ENCODE data around the gene TMEM108. TPM values are rescaled to one million over a fixed set of nuclear protein-coding genes. Genes with fewer than 3 reads are reported as not detected.

The TMEM108 gene
- total RNA-seq, 6 experiments from 2014 or later: not detected

DNA sequence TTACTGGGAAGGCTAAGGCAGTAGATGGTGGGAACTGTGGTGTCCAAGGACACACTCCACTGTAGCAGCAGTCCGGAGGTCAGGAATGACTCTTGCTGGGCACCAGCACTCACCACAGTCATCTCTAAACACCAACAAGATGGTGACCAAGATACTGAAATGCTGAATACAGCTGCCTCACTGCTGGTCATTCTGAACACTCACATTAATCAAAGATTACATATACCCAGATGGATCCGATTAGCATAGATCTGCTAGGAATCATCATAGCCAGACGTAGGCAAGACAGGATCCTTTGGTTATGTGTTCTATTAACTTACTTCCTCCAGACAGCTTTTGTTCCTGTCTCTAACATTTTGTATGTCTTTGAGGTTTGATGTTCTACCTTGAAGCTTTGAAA, 226.7 kb downstream of the TMEM108 start:
- H3K27me3 Mint-ChIP-seq (ENCODE audit: insufficient read depth): peaks cover 15% of the 10 kb centered on the region
- H3K4me1 Mint-ChIP-seq (ENCODE audit: low read depth): peaks cover 19% of the 10 kb centered on the region; the same call in 1 of the 2 replicates
- H3K9me3 Mint-ChIP-seq: peaks cover 6% of the 10 kb centered on the region
- H3K4me3 Mint-ChIP-seq: no peak overlapping the region
- DNase-seq: no peak
- H3K27ac Mint-ChIP-seq: no peak overlapping the region
- no peaks in the 10 kb centered on the region for H3K36me3 Mint-ChIP-seq (ENCODE audit: low read depth)
- TF ChIP-seq, protein P1, sequence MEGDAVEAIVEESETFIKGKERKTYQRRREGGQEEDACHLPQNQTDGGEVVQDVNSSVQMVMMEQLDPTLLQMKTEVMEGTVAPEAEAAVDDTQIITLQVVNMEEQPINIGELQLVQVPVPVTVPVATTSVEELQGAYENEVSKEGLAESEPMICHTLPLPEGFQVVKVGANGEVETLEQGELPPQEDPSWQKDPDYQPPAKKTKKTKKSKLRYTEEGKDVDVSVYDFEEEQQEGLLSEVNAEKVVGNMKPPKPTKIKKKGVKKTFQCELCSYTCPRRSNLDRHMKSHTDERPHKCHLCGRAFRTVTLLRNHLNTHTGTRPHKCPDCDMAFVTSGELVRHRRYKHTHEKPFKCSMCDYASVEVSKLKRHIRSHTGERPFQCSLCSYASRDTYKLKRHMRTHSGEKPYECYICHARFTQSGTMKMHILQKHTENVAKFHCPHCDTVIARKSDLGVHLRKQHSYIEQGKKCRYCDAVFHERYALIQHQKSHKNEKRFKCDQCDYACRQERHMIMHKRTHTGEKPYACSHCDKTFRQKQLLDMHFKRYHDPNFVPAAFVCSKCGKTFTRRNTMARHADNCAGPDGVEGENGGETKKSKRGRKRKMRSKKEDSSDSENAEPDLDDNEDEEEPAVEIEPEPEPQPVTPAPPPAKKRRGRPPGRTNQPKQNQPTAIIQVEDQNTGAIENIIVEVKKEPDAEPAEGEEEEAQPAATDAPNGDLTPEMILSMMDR (IDR thresholded peaks at IDR 0.05): no peak

DNA sequence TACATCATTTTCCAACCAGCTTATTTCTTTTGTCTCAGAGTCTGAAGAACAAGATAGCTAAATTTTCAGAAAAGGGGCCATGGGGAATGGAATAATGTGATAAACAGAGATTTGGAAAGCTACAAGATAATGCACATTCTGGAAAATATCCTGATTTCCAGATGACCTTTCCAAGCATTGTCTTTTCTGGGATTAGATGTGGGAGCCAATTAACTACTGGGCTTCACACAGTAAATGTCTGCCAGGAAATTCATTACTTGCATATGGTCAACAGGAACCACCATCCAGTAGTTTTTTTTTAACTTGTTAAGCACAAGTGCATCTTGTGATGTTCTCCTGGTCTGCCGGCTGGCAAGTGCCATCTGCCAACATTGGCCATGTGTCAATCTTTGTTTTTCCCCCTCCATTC, 230.5 kb downstream of the TMEM108 start:
- Mint-ChIP-seq H3K4me3 (no peak overlapping the region), H3K27ac (no peak overlapping the region), H3K36me3 (ENCODE audit: low read depth) (no peaks in the 10 kb centered on the region), H3K9me3 (peaks cover 6% of the 10 kb centered on the region), H3K27me3 (ENCODE audit: insufficient read depth) (peaks cover 14% of the 10 kb centered on the region), H3K4me1 (ENCODE audit: low read depth) (peaks cover 41% of the 10 kb centered on the region)
- TF ChIP-seq, protein P1 (IDR thresholded peaks at IDR 0.05): no peak
- DNase-seq: no peak

DNA sequence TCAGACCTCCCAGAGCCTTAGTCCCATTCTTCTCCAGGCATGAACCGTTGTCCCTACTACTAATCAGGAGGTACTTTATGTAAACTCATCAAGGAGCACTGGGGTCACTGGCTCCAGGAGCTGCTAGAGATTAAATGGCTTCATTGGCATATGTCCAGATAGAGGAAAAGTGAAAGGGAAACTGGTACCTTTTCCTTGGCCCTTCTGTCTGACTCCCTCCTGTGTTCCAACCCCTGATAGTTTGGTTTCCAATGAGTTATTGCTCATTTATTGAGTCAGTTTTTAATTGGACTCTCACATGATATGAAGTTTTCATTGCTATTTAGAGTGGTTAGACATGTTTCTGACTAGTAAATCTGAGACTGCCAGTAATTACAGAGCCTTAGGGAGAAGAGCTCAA, 231.2 kb downstream of the TMEM108 start:
- Mint-ChIP-seq H3K9me3 (peaks cover 6% of the 10 kb centered on the region), H3K27me3 (ENCODE audit: insufficient read depth) (peaks cover 12% of the 10 kb centered on the region), H3K4me3 (no peak overlapping the region), H3K27ac (no peak overlapping the region), H3K4me1 (ENCODE audit: low read depth) (peaks cover 48% of the 10 kb centered on the region), H3K36me3 (ENCODE audit: low read depth) (no peaks in the 10 kb centered on the region)
- no peak for DNase-seq
- TF ChIP-seq, protein P1 (IDR thresholded peaks at IDR 0.05): no peak

DNA sequence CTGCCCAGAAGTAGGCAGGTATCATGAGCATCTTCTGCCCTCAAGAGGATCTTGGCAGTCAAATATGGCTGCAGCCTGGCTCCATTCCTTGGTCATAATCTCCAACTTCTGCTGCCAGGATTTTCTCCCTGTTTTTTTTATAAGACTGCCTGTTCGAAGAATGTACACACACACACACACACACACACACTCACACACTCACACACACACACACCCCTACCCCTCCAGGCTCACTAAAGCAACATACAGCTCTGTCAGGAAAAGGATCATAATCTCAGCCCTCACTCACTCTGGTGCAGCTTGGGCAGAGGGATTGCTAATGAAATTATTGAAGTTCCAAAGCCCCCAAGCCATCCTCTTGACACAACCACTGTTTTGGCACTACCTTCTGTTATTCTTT, 232.4 kb downstream of the TMEM108 start:
- H3K9me3 Mint-ChIP-seq: peaks cover 6% of the 10 kb centered on the region
- H3K27ac Mint-ChIP-seq: no peak overlapping the region
- H3K36me3 Mint-ChIP-seq (ENCODE audit: low read depth): no peaks in the 10 kb centered on the region
- TF ChIP-seq, protein P1 (IDR thresholded peaks at IDR 0.05): no peak
- H3K27me3 Mint-ChIP-seq (ENCODE audit: insufficient read depth): peaks cover 10% of the 10 kb centered on the region
- DNase-seq: no peak
- H3K4me1 Mint-ChIP-seq (ENCODE audit: low read depth): peaks cover 36% of the 10 kb centered on the region
- H3K4me3 Mint-ChIP-seq: no peak overlapping the region

DNA sequence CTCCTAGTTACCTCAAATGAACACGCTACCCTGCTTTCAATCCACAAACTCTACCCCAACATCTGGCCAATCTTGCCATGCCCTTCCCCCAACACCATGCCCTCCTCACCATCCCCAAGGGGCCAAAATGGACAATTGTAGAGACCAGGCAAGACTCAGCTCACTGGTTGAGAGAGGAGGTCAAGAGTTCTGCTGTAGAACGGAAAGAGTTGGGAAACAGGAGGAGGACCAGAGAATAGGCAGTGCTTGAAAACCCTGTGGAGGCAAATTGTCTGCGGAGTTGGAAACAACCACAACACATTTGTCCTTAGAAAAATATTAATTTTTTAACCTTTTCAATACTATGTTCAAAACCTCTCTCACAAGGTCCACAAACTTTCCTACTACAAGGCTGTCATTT, 232.9 kb downstream of the TMEM108 start:
- Mint-ChIP-seq H3K36me3 (ENCODE audit: low read depth) (no peaks in the 10 kb centered on the region), H3K9me3 (peaks cover 5% of the 10 kb centered on the region), H3K27ac (no peak overlapping the region)

More for the DNA sequence above, 232.9 kb downstream of the TMEM108 start:
- peaks cover 8% of the 10 kb centered on the region for H3K27me3 Mint-ChIP-seq (ENCODE audit: insufficient read depth)
- no peak overlapping the region for H3K4me3 Mint-ChIP-seq
- peaks cover 34% of the 10 kb centered on the region for H3K4me1 Mint-ChIP-seq (ENCODE audit: low read depth)
- TF ChIP-seq, protein P1 (IDR thresholded peaks at IDR 0.05): no peak
- no peak for DNase-seq

Data from HFFc6 (cell line).